BE2C (cell line): ENCODE measurements around the gene HINT3.

Source experiments
- DNase-seq: peaks from one replicate; pipeline ENCODE4 v3.0.0-alpha.2; 2020
- H3K27me3 ChIP-seq: fragments of 250-450 bp; sonication (Bioruptor Pico); 2 replicates; pipeline ENCODE4 v1.5.1; 2020; ENCODE audit warnings: mild to moderate bottlenecking
- H3K36me3 ChIP-seq: fragments of 250-450 bp; sonication (Bioruptor Pico); 2 replicates; pipeline ENCODE4 v1.5.1; 2020; ENCODE audit warnings: mild to moderate bottlenecking
- H3K4me1 ChIP-seq: fragments of 250-450 bp; sonication (Bioruptor Pico); 2 replicates; pipeline ENCODE4 v1.5.1; 2020
- H3K4me3 ChIP-seq: 2 replicates; pipeline ENCODE4 v1.5.1; 2011; ENCODE audit warnings: low read depth, low read length
- H3K9me3 ChIP-seq: fragments of 250-450 bp; sonication (Bioruptor Pico); 2 replicates; pipeline ENCODE4 v1.5.1; 2020
- CTCF ChIP-seq: IDR thresholded peaks from 2 replicates; pipeline ENCODE4 v1.5.1; 2012; ENCODE audit warnings: mild to moderate bottlenecking, low read depth, low read length

The HINT3 gene

GRCh38 chr6:126027601-126028000 lies 71.0 kb downstream of the HINT3 start:
- Histone ChIP-seq H3K27me3 (no peaks in the 10 kb centered on the region), H3K36me3 (peaks cover 28% of the 10 kb centered on the region), H3K9me3 (no peaks in the 10 kb centered on the region), H3K4me1 (no peaks in the 10 kb centered on the region; the same call in 1 of the 2 replicates), H3K4me3 (no peak overlapping the region)
- no peak for TF ChIP-seq CTCF
- no peak for DNase-seq
